BLaER1 (cell line): ENCODE measurements around the gene UGT2B10.

Experiments used
- H3K27ac ChIP-seq: shearing (Covaris generic); formaldehyde crosslinking; 2 replicates; pipeline ENCODE4 v1.8.1; 2022
- H3K27me3 ChIP-seq: shearing (Covaris generic); formaldehyde crosslinking; 2 replicates; pipeline ENCODE4 v1.8.1; 2022
- H3K36me3 ChIP-seq: shearing (Covaris generic); formaldehyde crosslinking; 2 replicates; pipeline ENCODE4 v1.8.1; 2022
- H3K4me1 ChIP-seq: shearing (Covaris generic); formaldehyde crosslinking; 2 replicates; pipeline ENCODE4 v1.8.1; 2022
- H3K4me2 ChIP-seq: shearing (Covaris generic); formaldehyde crosslinking; 2 replicates; pipeline ENCODE4 v1.8.1; 2022
- H3K4me3 ChIP-seq: shearing (Covaris generic); formaldehyde crosslinking; 2 replicates; pipeline ENCODE4 v1.8.1; 2022
- H3K9ac ChIP-seq: shearing (Covaris generic); formaldehyde crosslinking; 2 replicates; pipeline ENCODE4 v1.8.1; 2022
- H3K9me3 ChIP-seq: shearing (Covaris generic); formaldehyde crosslinking; 2 replicates; pipeline ENCODE4 v1.8.1; 2022
- H4K20me1 ChIP-seq: shearing (Covaris generic); formaldehyde crosslinking; 2 replicates; pipeline ENCODE4 v1.8.1; 2022
- Cebpa-rat ChIP-seq: shearing (Covaris generic); IDR thresholded peaks from 2 replicates; pipeline ENCODE4 v1.8.1; 2022

The UGT2B10 gene

GRCh38 chr4:68869274-68869773 lies 53.5 kb downstream of the UGT2B10 start:
- H3K9ac ChIP-seq, result no peak overlapping the region
- H3K4me2 ChIP-seq, result no peak overlapping the region
- H3K36me3 ChIP-seq, result no peaks in the 10 kb centered on the region
- TF ChIP-seq Cebpa-rat, result no peak
- H3K4me1 ChIP-seq, result no peaks in the 10 kb centered on the region
- no peaks in the 10 kb centered on the region for H4K20me1 ChIP-seq
- no peaks in the 10 kb centered on the region for H3K27me3 ChIP-seq
- no peaks in the 10 kb centered on the region for H3K9me3 ChIP-seq
- no peak overlapping the region for H3K4me3 ChIP-seq
- no peak overlapping the region for H3K27ac ChIP-seq

- TF ChIP-seq Cebpa-rat, result no peak
Observed at GRCh38 chr4:68871809-68872642, 56.2 kb downstream of the UGT2B10 start.

GRCh38 chr4:68872643-68873502 lies 57.1 kb downstream of the UGT2B10 start:
- Histone ChIP-seq H3K27me3 (no peaks in the 10 kb centered on the region), H3K4me2 (no peak overlapping the region), H4K20me1 (no peaks in the 10 kb centered on the region), H3K9me3 (no peaks in the 10 kb centered on the region), H3K4me1 (no peaks in the 10 kb centered on the region), H3K4me3 (no peak overlapping the region), H3K9ac (no peak overlapping the region), H3K36me3 (no peaks in the 10 kb centered on the region), H3K27ac (no peak overlapping the region)
- TF ChIP-seq Cebpa-rat, result no peak

More at GRCh38 chr4:68871809-68872642, 56.2 kb downstream of the UGT2B10 start:
- H3K9ac ChIP-seq, result no peak overlapping the region
- no peak overlapping the region for H3K4me3 ChIP-seq
- H3K4me2 ChIP-seq, result no peak overlapping the region
- no peak overlapping the region for H3K27ac ChIP-seq
- no peaks in the 10 kb centered on the region for H3K4me1 ChIP-seq
- H4K20me1 ChIP-seq, result no peaks in the 10 kb centered on the region
- no peaks in the 10 kb centered on the region for H3K27me3 ChIP-seq
- no peaks in the 10 kb centered on the region for H3K36me3 ChIP-seq
- no peaks in the 10 kb centered on the region for H3K9me3 ChIP-seq

- no peaks in the 10 kb centered on the region for H3K27me3 ChIP-seq
- H3K9me3 ChIP-seq, result no peaks in the 10 kb centered on the region
- H3K36me3 ChIP-seq, result no peaks in the 10 kb centered on the region
- no peaks in the 10 kb centered on the region for H4K20me1 ChIP-seq
- no peak overlapping the region for H3K4me3 ChIP-seq
- TF ChIP-seq Cebpa-rat, result no peak
- no peak overlapping the region for H3K27ac ChIP-seq
- no peak overlapping the region for H3K4me2 ChIP-seq
- no peaks in the 10 kb centered on the region for H3K4me1 ChIP-seq
- no peak overlapping the region for H3K9ac ChIP-seq
Observed at GRCh38 chr4:68874507-68874906, 58.7 kb downstream of the UGT2B10 start.

GRCh38 chr4:68877555-68877954 lies 61.8 kb downstream of the UGT2B10 start:
- Histone ChIP-seq H3K9ac (no peak overlapping the region), H3K4me2 (no peak overlapping the region), H3K27ac (no peak overlapping the region), H3K36me3 (no peaks in the 10 kb centered on the region), H3K27me3 (no peaks in the 10 kb centered on the region), H3K9me3 (no peaks in the 10 kb centered on the region), H3K4me3 (no peak overlapping the region), H3K4me1 (no peaks in the 10 kb centered on the region), H4K20me1 (no peaks in the 10 kb centered on the region)
- TF ChIP-seq Cebpa-rat, result no peak

GRCh38 chr4:68878048-68878447 lies 62.3 kb downstream of the UGT2B10 start:
- no peak for TF ChIP-seq Cebpa-rat
- no peak overlapping the region for H3K27ac ChIP-seq
- no peak overlapping the region for H3K4me2 ChIP-seq
- H3K4me3 ChIP-seq, result no peak overlapping the region
- H3K9me3 ChIP-seq, result no peaks in the 10 kb centered on the region
- no peaks in the 10 kb centered on the region for H3K27me3 ChIP-seq
- no peaks in the 10 kb centered on the region for H3K36me3 ChIP-seq
- no peak overlapping the region for H3K9ac ChIP-seq
- no peaks in the 10 kb centered on the region for H3K4me1 ChIP-seq
- H4K20me1 ChIP-seq, result no peaks in the 10 kb centered on the region
